GM12891 (cell line): ENCODE data around the gene TUBGCP2.

Experiments
- POLR2A ChIP-seq: IDR thresholded peaks from 2 replicates; pipeline ENCODE4 v1.6.1; 2011; ENCODE audit warnings: low read depth, low read length, control low read depth
- POLR2AphosphoS5 ChIP-seq: IDR thresholded peaks from 2 replicates; pipeline ENCODE4 v1.6.1; 2011; ENCODE audit warnings: low read depth, low read length, control low read depth
- SPI1 ChIP-seq: IDR thresholded peaks from 2 replicates; pipeline ENCODE4 v1.6.1; 2011; ENCODE audit warnings: low read depth, low read length, control low read depth
- TAF1 ChIP-seq: IDR thresholded peaks from 2 replicates; pipeline ENCODE4 v1.6.1; 2011; ENCODE audit warnings: low read depth, low read length, control low read depth

DNA sequence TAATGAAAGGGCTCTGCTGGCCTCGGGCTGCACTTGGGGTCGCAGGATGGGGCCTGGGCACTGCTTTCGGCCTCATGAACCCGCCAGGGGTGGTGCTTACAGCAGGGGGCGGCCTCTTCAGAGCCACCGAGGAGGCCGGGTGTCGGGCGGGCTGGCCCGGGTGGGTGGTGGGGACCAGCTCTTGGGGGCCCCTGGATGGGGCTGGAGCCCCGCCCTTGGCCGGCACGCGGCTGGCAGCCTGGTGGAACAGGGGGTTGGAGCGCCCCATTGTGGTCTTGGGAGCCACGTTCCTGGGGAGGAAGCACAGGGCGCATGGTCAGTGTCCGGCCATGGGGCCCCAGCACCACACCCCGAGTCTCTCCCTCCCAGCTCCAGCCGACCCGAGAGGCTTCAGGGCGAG is 40.8 kb downstream of the TUBGCP2 start:
- TF ChIP-seq POLR2AphosphoS5 (no peak), POLR2A (no peak), TAF1 (no peak), SPI1 (no peak)
